Activated naive CD4-positive, alpha-beta T cell treated with anti-CD3 and anti-CD28 coated beads, Interleukin-2, amount 10 ng/mL, durations not matched to agents 5 hours and 36 hours (primary cell): ENCODE results near the gene DNAJA2. TPM values are rescaled to one million over a fixed set of nuclear protein-coding genes. Genes with fewer than 3 reads are reported as not detected.

ENCODE experiments used
- total RNA-seq, 2 experiments: library from RNA; stranded (reverse); gene quantifications; one replicate each; pipeline ENCODE4 v1.2.3, GENCODE V29; 2021

DNAJA2 gene
- 10 to 100 TPM; 53.1 to 55.8 TPM for total RNA-seq

DNA sequence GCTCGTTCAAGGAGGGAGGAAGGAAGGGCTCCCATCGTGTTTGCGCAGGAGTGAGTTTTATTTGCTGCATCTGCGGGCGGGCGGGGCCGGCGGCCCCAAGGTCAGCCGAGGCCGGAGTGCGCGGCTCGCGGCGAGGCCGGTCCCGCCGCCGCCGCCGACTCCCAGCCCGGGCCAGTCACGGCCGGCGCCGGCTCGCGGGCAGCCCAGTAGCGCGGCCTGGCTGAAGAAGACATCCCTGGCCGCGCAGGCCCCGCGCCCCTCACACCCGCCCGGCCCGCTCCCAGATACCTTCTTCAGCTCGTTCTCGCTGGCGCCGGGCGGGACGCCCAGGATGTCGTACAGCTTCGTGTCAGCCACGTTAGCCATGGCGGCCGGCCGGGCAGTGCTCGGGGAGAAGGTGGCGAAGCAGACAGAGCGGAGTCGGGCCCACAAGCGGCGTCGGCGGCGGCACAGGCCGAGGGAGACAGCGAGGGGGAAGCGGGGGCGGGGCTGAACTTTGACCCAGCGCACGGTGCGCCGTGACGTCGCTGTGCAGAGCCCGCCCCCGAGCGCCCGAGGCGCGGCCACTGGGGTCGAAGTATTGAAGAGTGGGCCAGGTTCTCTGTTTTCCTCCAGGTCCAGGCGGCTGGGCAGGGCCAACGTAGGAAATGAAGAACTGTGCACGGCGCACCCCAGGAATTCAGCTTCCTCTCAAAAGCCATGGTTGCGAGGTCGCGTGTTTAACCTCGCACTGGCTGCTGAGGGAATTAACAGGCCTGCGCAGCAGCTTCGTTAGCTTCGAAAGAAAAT lies at the start of gene DNAJA2:
DNAJA2 (minus strand) TSS at position 468 of the 789 bp plus-strand sequence; CDS start at position 366, 102 bp downstream.

Other genes starting within 250 kb of the DNAJA2 start
- under 1 TPM in 1 of 2 experiments, not detected in 1; 0.20 TPM for gene MYLK3, start 225.3 kb downstream of the DNAJA2 start, total RNA-seq
- gene C16orf87, start 142.5 kb downstream of the DNAJA2 start, total RNA-seq, result 10 to 100 TPM; 10.2 to 11.8 TPM
- gene GPT2, start 89.3 kb downstream of the DNAJA2 start, total RNA-seq, result 1 to 10 TPM; 8.1 to 8.9 TPM
- gene NETO2, start 170.3 kb upstream of the DNAJA2 start, total RNA-seq, result 1 to 10 TPM; 3.9 to 4.8 TPM